H1 (cell line): ENCODE results near the gene AGRP. TPM values are rescaled to one million over a fixed set of nuclear protein-coding genes. Genes with fewer than 3 reads are reported as not detected.

Experiments used
- CTCF ChIA-PET: fragments of 300-600 bp; sonication (Branson Sonifier 250); formaldehyde crosslinking; loops from one replicate; lab custom pipeline; 2021; ENCODE audit not compliant: partially characterized antibody; lab: Charles Lee
- POLR2A ChIA-PET: fragments of 300-600 bp; sonication (Branson Sonifier 250); formaldehyde crosslinking; loops from one replicate; lab custom pipeline; 2021; ENCODE audit warnings: inconsistent platforms; ENCODE audit not compliant: partially characterized antibody; lab: Charles Lee
- DNase-seq, 2 experiments: peaks; one replicate each; pipeline versions ENCODE4 v3.0.0 to v3.0.0-alpha.2; 2010 to 2022; ENCODE audit warnings: low spot score in 2 of 2, low read depth in 1 of 2, mixed read lengths in 1 of 2
- FAIRE-seq: peaks from 2 replicates; lab custom pipeline; 2011; peaks lifted over from hg19 to GRCh38; lab: Jason Lieb, UNC
- H2AFZ ChIP-seq: 2 replicates; pipeline ENCODE4 v1.8.1; 2012; ENCODE audit warnings: low read length, inconsistent platforms
- H2AK5ac ChIP-seq: 2 replicates; pipeline ENCODE4 v1.6.1; 2013; ENCODE audit warnings: low read depth, low read length
- H2BK120ac ChIP-seq: replicated peaks from 2 replicates; pipeline ENCODE3; 2013; ENCODE audit warnings: low read depth, low read length, inconsistent platforms
- H2BK12ac ChIP-seq: 2 replicates; pipeline ENCODE4 v1.6.1; 2013; ENCODE audit warnings: low read depth, low read length
- H2BK15ac ChIP-seq: 2 replicates; pipeline ENCODE4 v1.6.1; 2013; ENCODE audit warnings: low read length
- H2BK20ac ChIP-seq: 2 replicates; pipeline ENCODE4 v1.6.1; 2013; ENCODE audit warnings: low read length
- H2BK5ac ChIP-seq: 2 replicates; pipeline ENCODE4 v1.6.1; 2013; ENCODE audit warnings: low read depth, low read length
- H3K14ac ChIP-seq: 2 replicates; pipeline ENCODE4 v1.6.1; 2013; ENCODE audit warnings: inconsistent platforms; ENCODE audit not compliant: insufficient read length
- H3K18ac ChIP-seq: 2 replicates; pipeline ENCODE4 v1.6.1; 2013; ENCODE audit warnings: low read length; ENCODE audit errors: extremely low read depth
- H3K23ac ChIP-seq: 2 replicates; pipeline ENCODE4 v1.6.1; 2013; ENCODE audit warnings: inconsistent platforms; ENCODE audit not compliant: insufficient read length
- H3K23me2 ChIP-seq: 2 replicates; pipeline ENCODE4 v1.6.1; 2013; ENCODE audit warnings: low read depth, low read length
- H3K27ac ChIP-seq: 2 replicates; pipeline ENCODE4 v1.6.1; 2011; ENCODE audit warnings: low read depth, low read length, inconsistent platforms
- H3K27me3 ChIP-seq, 4 experiments: replicated peaks in 1 of 4; 1 replicate in 1 of 4; 2 replicates in 3 of 4; pipeline versions ENCODE4 v1.6.1 to v1.8.1; 2011 to 2013; ENCODE audit warnings: low read length in 3 of 4, mild to moderate bottlenecking in 3 of 4, inconsistent platforms in 2 of 4, mixed read lengths in 2 of 4, moderate library complexity in 1 of 4; ENCODE audit not compliant: control insufficient read depth in 3 of 4, insufficient read depth in 3 of 4; ENCODE audit errors: extremely low read depth in 1 of 4
- H3K36me3 ChIP-seq, 4 experiments: 2 replicates each; pipeline versions ENCODE4 v1.6.1 to v1.8.1; 2011 to 2013; ENCODE audit warnings: mild to moderate bottlenecking in 4 of 4, low read length in 3 of 4, moderate library complexity in 2 of 4, control low read depth in 1 of 4, inconsistent platforms in 1 of 4; ENCODE audit not compliant: insufficient read depth in 4 of 4, control insufficient read depth in 2 of 4
- H3K4ac ChIP-seq: replicated peaks from 2 replicates; pipeline ENCODE3; 2013; ENCODE audit warnings: low read length, low read depth, mixed read lengths, inconsistent platforms; ENCODE audit not compliant: insufficient read length
- H3K4me1 ChIP-seq, 4 experiments: replicated peaks in 1 of 4; 1 replicate in 1 of 4; 2 replicates in 3 of 4; pipeline versions ENCODE4 v1.6.1 to v1.8.1; 2011 to 2013; ENCODE audit warnings: low read length in 3 of 4, inconsistent platforms in 2 of 4, mixed read lengths in 1 of 4; ENCODE audit not compliant: insufficient read depth in 4 of 4, control insufficient read depth in 3 of 4
- H3K4me2 ChIP-seq, 2 experiments: 2 replicates each; pipeline versions ENCODE4 v1.6.1 to v1.8.1; 2011 to 2013; ENCODE audit warnings: low read depth in 2 of 2, low read length in 2 of 2, control low read depth in 1 of 2, inconsistent platforms in 1 of 2, mild to moderate bottlenecking in 1 of 2; ENCODE audit not compliant: insufficient read depth in 1 of 2
- H3K4me3 ChIP-seq, 4 experiments: fragments of 200-600, 300-600 bp in 1 of 4; sonication (generic), shearing (Covaris generic), sonication (Bioruptor Twin) in 1 of 4; 2 replicates each; pipeline versions ENCODE4 v1.5.1 to v1.8.1; 2011 to 2016; ENCODE audit warnings: low read length in 4 of 4, low read depth in 3 of 4, control low read depth in 2 of 4, inconsistent platforms in 2 of 4, mild to moderate bottlenecking in 2 of 4, mixed read lengths in 1 of 4, moderate library complexity in 1 of 4; ENCODE audit not compliant: insufficient read depth in 2 of 4; ENCODE audit errors: extremely low read depth in 1 of 4
- H3K56ac ChIP-seq: replicated peaks from 2 replicates; pipeline ENCODE3; 2013; ENCODE audit warnings: low read depth, mild to moderate bottlenecking, mixed read lengths, low read length, inconsistent platforms; ENCODE audit not compliant: insufficient read length
- H3K79me1 ChIP-seq: 2 replicates; pipeline ENCODE4 v1.6.1; 2013; ENCODE audit warnings: low read depth, low read length, control low read depth
- H3K79me2 ChIP-seq, 2 experiments: 2 replicates each; pipeline versions ENCODE4 v1.6.1 to v1.8.1; 2012 to 2013; ENCODE audit warnings: low read length in 2 of 2, mild to moderate bottlenecking in 2 of 2, inconsistent platforms in 1 of 2; ENCODE audit not compliant: insufficient read depth in 2 of 2, control insufficient read depth in 1 of 2
- H3K9ac ChIP-seq, 4 experiments: replicated peaks in 1 of 4; 1 replicate in 1 of 4; 2 replicates in 3 of 4; pipeline versions ENCODE4 v1.6.1 to v1.8.1; 2011 to 2013; ENCODE audit warnings: low read depth in 3 of 4, low read length in 3 of 4, control low read depth in 2 of 4, mild to moderate bottlenecking in 2 of 4, moderate library complexity in 2 of 4, inconsistent platforms in 1 of 4; ENCODE audit errors: extremely low read depth in 1 of 4
- H3K9me3 ChIP-seq, 2 experiments: 2 replicates each; pipeline versions ENCODE4 v1.6.1 to v1.8.1; 2012 to 2013; ENCODE audit warnings: mild to moderate bottlenecking in 2 of 2, moderate library complexity in 2 of 2, control low read depth in 1 of 2, inconsistent platforms in 1 of 2, low read depth in 1 of 2, low read length in 1 of 2, mixed read lengths in 1 of 2; ENCODE audit not compliant: insufficient read depth in 2 of 2
- H4K20me1 ChIP-seq, 2 experiments: replicated peaks in 1 of 2; 2 replicates each; pipeline versions ENCODE3 to v1.8.1; 2011 to 2013; ENCODE audit warnings: inconsistent platforms in 2 of 2, low read length in 2 of 2, mild to moderate bottlenecking in 1 of 2; ENCODE audit not compliant: insufficient read depth in 2 of 2, control insufficient read depth in 1 of 2
- H4K5ac ChIP-seq: 2 replicates; pipeline ENCODE4 v1.6.1; 2013; ENCODE audit warnings: low read length, low read depth, mixed read lengths, inconsistent platforms; ENCODE audit not compliant: insufficient read length
- H4K8ac ChIP-seq: 2 replicates; pipeline ENCODE4 v1.8.0; 2013; ENCODE audit warnings: mild to moderate bottlenecking, moderate library complexity, low read length, inconsistent platforms; ENCODE audit not compliant: insufficient read depth; ENCODE audit errors: extremely low read depth
- H4K91ac ChIP-seq: replicated peaks from 2 replicates; pipeline ENCODE3; 2013; ENCODE audit warnings: low read length, mixed read lengths, inconsistent platforms; ENCODE audit not compliant: insufficient read length
- CBX5 ChIP-seq: fragments of 300-800, 300-1000 bp; sonication (generic); IDR thresholded peaks from 2 replicates; pipeline ENCODE4 v1.7.1; 2016; ENCODE audit warnings: antibody characterized with exemption, low read length, low read depth
- CTCF ChIP-seq, 3 experiments: IDR thresholded peaks; 1 replicate in 2 of 3; 2 replicates in 1 of 3; pipeline versions ENCODE4 v1.5.1 to v1.6.1; 2011; ENCODE audit warnings: low read length in 3 of 3, mild to moderate bottlenecking in 3 of 3, inconsistent platforms in 2 of 3, low read depth in 1 of 3, moderate library complexity in 1 of 3; ENCODE audit not compliant: insufficient read depth in 1 of 3; ENCODE audit errors: control extremely low read depth in 1 of 3
- GABPA ChIP-seq: IDR thresholded peaks from 2 replicates; pipeline ENCODE4 v1.6.1; 2011; ENCODE audit warnings: mild to moderate bottlenecking, low read length, moderate library complexity, borderline replicate concordance; ENCODE audit not compliant: insufficient read depth
- KDM5A ChIP-seq: fragments of 200-600 bp; IDR thresholded peaks from 2 replicates; pipeline ENCODE4 v1.7.1; 2012; ENCODE audit warnings: mild to moderate bottlenecking, low read length, inconsistent platforms, mixed read lengths
- PHF8 ChIP-seq: fragments of 200-600 bp; sonication (generic); conservative IDR thresholded peaks from 2 replicates; pipeline ENCODE4 v1.7.1; 2012; ENCODE audit warnings: low read depth, mild to moderate bottlenecking, inconsistent platforms, low read length, moderate library complexity
- YY1 ChIP-seq: IDR thresholded peaks from 2 replicates; pipeline ENCODE4 v1.6.1; 2011; ENCODE audit warnings: low read depth, mild to moderate bottlenecking, low read length
- WGBS, 2 experiments: shearing (Covaris generic) in 1 of 2; methylation state at CpG; one replicate each; pipeline versions ENCODE4 v1.1.6 to v1.1.7; 2013 to 2015; ENCODE audit warnings: low lambda C conversion rate in 2 of 2, mixed read lengths in 2 of 2, inconsistent platforms in 1 of 2, low coverage in 1 of 2, missing lambda C conversion rate in 1 of 2; ENCODE audit not compliant: insufficient replicate concordance in 2 of 2, insufficient coverage in 1 of 2, insufficient read length in 1 of 2; ENCODE audit errors: extremely low coverage in 1 of 2, missing lambda C conversion rate in 1 of 2; 5-methylcytosine and 5-hydroxymethylcytosine counted together
- polyA plus RNA-seq, 7 experiments: library from polyadenylated mRNA; depleted of rRNA in 3 of 7; stranded (reverse) in 5 of 7; unstranded in 2 of 7; fragments of >200 nt in 5 of 7; fragments of 200-250 nt in 2 of 7; gene quantifications; 1 replicate in 5 of 7; 2 replicates in 1 of 7; 4 replicates in 1 of 7; pipeline versions ENCODE4 v1.2.1 to v1.2.3, GENCODE V29; 2011 to 2013; ENCODE audit warnings: missing spikeins in 2 of 7, mixed read lengths in 2 of 7
- total RNA-seq: library from RNA; stranded (reverse); fragmentation: NEBNext Ultra II Directional; extraction: Animal tissue kit (Norgen Biotek cat#: 25700); gene quantifications from 2 replicates; pipeline ENCODE4 v1.2.1, GENCODE V29; 2021

AGRP gene
- total and polyA plus RNA-seq, 2 of the 8 experiments (the other 6 are each of a cell fraction or from before 2014, with no cell fraction given): not detected

GRCh38 chr16:67525176-67525860 is 42.0 kb upstream of the AGRP start:
- Histone ChIP-seq H3K9ac (no peak overlapping the region), H3K14ac (no peak overlapping the region), H3K4me2 (no peak overlapping the region), H3K27me3 (peaks cover 31 to 77% (median 66%) of the 10 kb centered on the region in 4 experiments), H3K18ac (no peak overlapping the region), H3K79me2 (no peaks in the 10 kb centered on the region), H3K23me2 (peaks cover 16% of the 10 kb centered on the region; the same call in 1 of the 2 replicates), H3K79me1 (no peaks in the 10 kb centered on the region), H3K56ac (no peak overlapping the region), H2AFZ (no peak overlapping the region), H2BK120ac (no peak overlapping the region), H3K23ac (no peak overlapping the region), H3K36me3 (no peaks in the 10 kb centered on the region), H2BK5ac (no peak overlapping the region), H2BK12ac (no peak overlapping the region), H4K5ac (no peak overlapping the region), H2AK5ac (no peak overlapping the region), H3K4me1 (peaks cover 0 to 12% (median 7%) of the 10 kb centered on the region in 4 experiments; a peak in 6 of 7 replicates), H3K9me3 (no peaks in the 10 kb centered on the region), H3K27ac (no peak overlapping the region), H3K4ac (no peak overlapping the region), H3K4me3 (no peak overlapping the region), H4K20me1 (peaks cover 0 to 3% of the 10 kb centered on the region in 2 experiments), H2BK20ac (no peak overlapping the region), H2BK15ac (no peak overlapping the region), H4K91ac (no peak overlapping the region), H4K8ac (no peak overlapping the region)
- TF ChIP-seq GABPA (no peak), CBX5 (no peak), KDM5A (no peak), PHF8 (no peak), YY1 (no peak), CTCF (IDR thresholded peaks at IDR 0.05; ENCODE audit: control extremely low read depth in 1 of 3, insufficient read depth in 1 of 3, low read depth in 1 of 3, low read length in 3 of 3) (peak in 2 of 3 experiments; percentile 13; a peak in 2 of 4 replicates)
- POLR2A ChIA-PET: interaction anchor here (0.5 to 1.3 kb wide), 4 partner anchors 11 to 46 kb away, joined by 3 read pairs; no protein-coding TSS in a partner anchor
- WGBS, 2 experiments: 71% methylated on average over 10 of the region's 11 CpGs; no CpG with 5 or more reads in 1 of the 2 experiments
- CTCF ChIA-PET: interaction anchor here (0.6 to 8.7 kb wide), 14 partner anchors 11 to 359 kb away, joined by 3 to 166 read pairs (median 6); partner anchors contain the start of genes CARMIL2 and NRN1L
- no peak for FAIRE-seq
- no peak for DNase-seq
